Stimulated activated CD4-positive, alpha-beta T cell treated with anti-CD3 and anti-CD28 coated beads, Interleukin-12 subunit alpha, Interleukin-12 subunit beta, amount 100 ng/mL, for 48 hours (primary cell): ENCODE results near the gene PARP4.
"Not testable (repeated sequence)": the region's sequence is repeated elsewhere in the genome, so short reads cannot be mapped to it uniquely, and the experiment has no call there.

Source experiments
- DNase-seq, 3 donors: peaks; one replicate each; pipeline ENCODE4 v3.0.0-alpha.2; 2020; ENCODE audit warnings: low read depth in 2 of 3, low spot score in 1 of 3

Gene PARP4

GRCh38 chr13:24371273-24371672 lies 141.3 kb downstream of the PARP4 start:
- DNase-seq, result not testable (repeated sequence)
